GM12874 (cell line): ENCODE data around the gene AHCY.

ENCODE experiments used
- TF ChIP-seq, protein P1 (sequence below): IDR thresholded peaks from 2 replicates; pipeline ENCODE4 v1.5.1; 2011; ENCODE audit warnings: low read depth, mild to moderate bottlenecking, control low read depth, low read length, moderate library complexity; ENCODE audit not compliant: insufficient read depth

AHCY gene

DNA sequence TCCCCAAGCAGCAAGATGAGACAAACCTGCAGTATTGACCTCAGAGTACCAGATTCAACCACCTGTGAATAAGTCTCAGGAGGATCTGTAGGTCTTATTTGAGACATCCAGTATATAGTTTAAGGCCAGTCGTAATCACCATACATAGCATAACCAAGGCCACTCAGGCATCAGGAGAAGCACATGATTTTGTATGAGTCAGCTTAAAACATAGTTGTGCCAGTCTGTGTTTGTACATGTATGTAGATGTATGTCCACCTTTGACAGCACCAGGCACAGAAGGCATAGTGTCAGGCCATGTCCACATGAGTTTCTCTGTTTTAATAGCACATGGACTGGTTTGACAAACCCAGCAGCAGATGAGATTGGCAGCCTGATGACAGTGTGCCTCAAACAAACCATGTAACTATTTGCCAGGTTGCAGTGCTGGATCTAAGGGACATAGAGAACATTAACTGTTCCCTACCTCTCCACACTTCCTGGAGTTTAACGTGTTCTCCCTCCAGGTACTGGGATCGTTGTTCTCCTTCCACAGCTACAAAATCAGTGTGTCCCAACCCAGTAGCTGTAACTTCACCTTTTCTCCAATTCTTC, 70.6 kb downstream of the AHCY start:
- TF ChIP-seq, protein P1, sequence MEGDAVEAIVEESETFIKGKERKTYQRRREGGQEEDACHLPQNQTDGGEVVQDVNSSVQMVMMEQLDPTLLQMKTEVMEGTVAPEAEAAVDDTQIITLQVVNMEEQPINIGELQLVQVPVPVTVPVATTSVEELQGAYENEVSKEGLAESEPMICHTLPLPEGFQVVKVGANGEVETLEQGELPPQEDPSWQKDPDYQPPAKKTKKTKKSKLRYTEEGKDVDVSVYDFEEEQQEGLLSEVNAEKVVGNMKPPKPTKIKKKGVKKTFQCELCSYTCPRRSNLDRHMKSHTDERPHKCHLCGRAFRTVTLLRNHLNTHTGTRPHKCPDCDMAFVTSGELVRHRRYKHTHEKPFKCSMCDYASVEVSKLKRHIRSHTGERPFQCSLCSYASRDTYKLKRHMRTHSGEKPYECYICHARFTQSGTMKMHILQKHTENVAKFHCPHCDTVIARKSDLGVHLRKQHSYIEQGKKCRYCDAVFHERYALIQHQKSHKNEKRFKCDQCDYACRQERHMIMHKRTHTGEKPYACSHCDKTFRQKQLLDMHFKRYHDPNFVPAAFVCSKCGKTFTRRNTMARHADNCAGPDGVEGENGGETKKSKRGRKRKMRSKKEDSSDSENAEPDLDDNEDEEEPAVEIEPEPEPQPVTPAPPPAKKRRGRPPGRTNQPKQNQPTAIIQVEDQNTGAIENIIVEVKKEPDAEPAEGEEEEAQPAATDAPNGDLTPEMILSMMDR = no peak

DNA sequence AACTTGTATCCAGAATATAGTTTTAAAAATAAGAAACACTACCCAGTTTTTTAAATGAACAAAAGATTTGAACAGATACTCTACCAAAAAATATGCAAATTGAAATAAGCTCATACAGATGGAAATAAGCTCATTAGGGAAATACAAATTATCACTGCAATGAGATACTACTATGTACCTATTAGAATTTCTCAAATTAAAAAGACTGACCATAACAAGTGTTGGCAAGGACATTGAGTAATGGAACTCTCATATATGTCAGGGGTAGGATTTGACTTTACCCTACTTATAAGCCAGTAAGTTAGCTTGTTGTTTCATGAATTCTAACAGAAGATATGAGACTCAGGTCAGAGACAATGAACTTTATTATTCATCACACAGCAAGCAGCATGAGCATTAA, 71.5 kb downstream of the AHCY start:
- TF ChIP-seq, protein P1 = no peak
